Small intestine (tissue), 16 donors: Measurements from ENCODE around the gene WRNIP1. TPM values are rescaled to one million over a fixed set of nuclear protein-coding genes. Genes with fewer than 3 reads are reported as not detected.

Source experiments
- DNase-seq, 2 donors: peaks; one replicate each; pipeline versions ENCODE4 v3.0.0 to v3.0.0-alpha.2; 2013
- FAIRE-seq: peaks from 2 replicates; lab custom pipeline; 2012; peaks lifted over from hg19 to GRCh38; lab: Jason Lieb, UNC
- H3K27ac ChIP-seq, 3 donors: one replicate each; pipeline ENCODE4 v1.5.1; 2013; ENCODE audit warnings: low read length in 2 of 3, mild to moderate bottlenecking in 2 of 3, control low read depth in 1 of 3, inconsistent platforms in 1 of 3, low read depth in 1 of 3, moderate library complexity in 1 of 3
- H3K27me3 ChIP-seq, 3 donors: one replicate each; pipeline ENCODE4 v1.6.1; 2013; ENCODE audit warnings: low read length in 3 of 3, inconsistent platforms in 1 of 3; ENCODE audit not compliant: control insufficient read depth in 3 of 3, insufficient read depth in 3 of 3
- H3K36me3 ChIP-seq, 3 donors: one replicate each; pipeline ENCODE4 v1.6.1; 2013; ENCODE audit warnings: low read length in 3 of 3, inconsistent platforms in 1 of 3, low read depth in 1 of 3, mild to moderate bottlenecking in 1 of 3, moderate library complexity in 1 of 3; ENCODE audit not compliant: control insufficient read depth in 3 of 3, insufficient read depth in 2 of 3
- H3K4me1 ChIP-seq, 3 donors: one replicate each; pipeline ENCODE4 v1.6.1; 2013; ENCODE audit warnings: low read length in 2 of 3, inconsistent platforms in 1 of 3, low read depth in 1 of 3, mild to moderate bottlenecking in 1 of 3, moderate library complexity in 1 of 3; ENCODE audit not compliant: control insufficient read depth in 3 of 3, insufficient read depth in 2 of 3
- H3K4me3 ChIP-seq, 3 donors: one replicate each; pipeline ENCODE4 v1.5.1; 2013; ENCODE audit warnings: low read length in 3 of 3, control low read depth in 1 of 3, inconsistent platforms in 1 of 3, low read depth in 1 of 3, mild to moderate bottlenecking in 1 of 3, moderate library complexity in 1 of 3
- H3K9me3 ChIP-seq, 2 donors: one replicate each; pipeline ENCODE4 v1.6.1; 2013; ENCODE audit warnings: low read depth in 1 of 2, low read length in 1 of 2; ENCODE audit not compliant: control insufficient read depth in 2 of 2, insufficient read depth in 1 of 2
- WGBS, 3 donors: extraction: QIAGEN DNeasy Blood & Tissue Kit; methylation state at CpG; one replicate each; pipeline ENCODE4 v1.1.7; 2013; 5-methylcytosine and 5-hydroxymethylcytosine counted together
- long read RNA-seq, 10 donors: transcript quantifications; one replicate each; lab custom pipeline, GENCODE V29; 2026
- polyA plus RNA-seq, 4 donors: library from polyadenylated mRNA; stranded (reverse) in 3 of 4; unstranded in 1 of 4; fragments of 200-250 nt in 3 of 4; fragments of 120-200 nt in 1 of 4; gene quantifications; one replicate each; pipeline versions ENCODE4 v1.2.1 to v1.2.3, GENCODE V29; 2013
- donor health status: healthy with polysubstance abuse.
- donor health status: control.
- donor health status: control.
- donor health status: Bipolar disorder and iron deficiency.
- donor health status: healthy.

The WRNIP1 gene
- polyA plus RNA-seq: 10 to 100 TPM; 35.1 to 52.2 (median 43.6) TPM
- long read RNA-seq, donor 1, transcript WRNIP1-204 (7 exons, 2,670 nt): major isoform, 18 of 22 reads
- long read RNA-seq, donor 1, partial matches to known transcripts: 0 of 22 reads
- long read RNA-seq, donor 1, other reads (novel, unspliced or antisense): 0 of 22 reads
- long read RNA-seq, donor 2, partial matches to known transcripts: 0 of 3 reads
- long read RNA-seq, donor 2, other reads (novel, unspliced or antisense): 0 of 3 reads
- long read RNA-seq, donor 3, partial matches to known transcripts: 17 of 17 reads
- long read RNA-seq, donor 3, other reads (novel, unspliced or antisense): 0 of 17 reads
- long read RNA-seq, donor 4, partial matches to known transcripts: 0 of 1 reads
- long read RNA-seq, donor 4, other reads (novel, unspliced or antisense): 0 of 1 reads
- long read RNA-seq, donor 5, partial matches to known transcripts: 12 of 15 reads
- long read RNA-seq, donor 5, other reads (novel, unspliced or antisense): 0 of 15 reads
- long read RNA-seq, donor 6, transcript WRNIP1-204 (7 exons, 2,670 nt): major isoform, 5 of 13 reads
- long read RNA-seq, donor 6, partial matches to known transcripts: 6 of 13 reads
- long read RNA-seq, donor 6, other reads (novel, unspliced or antisense): 0 of 13 reads
- long read RNA-seq, donor 7, transcript WRNIP1-204 (7 exons, 2,670 nt): major isoform, 12 of 14 reads
- long read RNA-seq, donor 7, partial matches to known transcripts: 0 of 14 reads
- long read RNA-seq, donor 7, other reads (novel, unspliced or antisense): 0 of 14 reads
- long read RNA-seq, donor 8, partial matches to known transcripts: 0 of 2 reads
- long read RNA-seq, donor 8, other reads (novel, unspliced or antisense): 0 of 2 reads
- long read RNA-seq, donor 9, partial matches to known transcripts: 0 of 3 reads
- long read RNA-seq, donor 9, other reads (novel, unspliced or antisense): 0 of 3 reads
- long read RNA-seq, donor 10, transcript WRNIP1-204 (7 exons, 2,670 nt): major isoform, 9 of 12 reads
- long read RNA-seq, donor 10, partial matches to known transcripts: 0 of 12 reads
- long read RNA-seq, donor 10, other reads (novel, unspliced or antisense): 0 of 12 reads

- H3K27me3 ChIP-seq: no peaks in the 10 kb centered on the region
- FAIRE-seq (no peak), DNase-seq (peak; percentile 99)
- peak within 1 kb of the TSS; percentile 85 to 95 (median 93) for H3K27ac ChIP-seq
- H3K36me3 ChIP-seq: peaks cover 0 to 7% (median 0%) of the 10 kb centered on the region in 3 donors
- no peaks in the 10 kb centered on the region for H3K9me3 ChIP-seq
- WGBS, 3 donors: 0 to 1% (median 0%) methylated on average over 39 to 104 of the region's 104 CpGs
- peak within 1 kb of the TSS; percentile 89 to 99 (median 96) for H3K4me3 ChIP-seq
- peaks cover 4 to 18% (median 17%) of the 10 kb centered on the region in 3 donors for H3K4me1 ChIP-seq
These were observed at the start of gene WRNIP1 for GRCh38 chr6:2765166-2765895. WRNIP1 (plus strand) TSS chr6:2765393; CDS start chr6:2765623, 230 bp downstream.

- 8 to 45% (median 40%) methylated on average over 5 of the region's 5 CpGs for WGBS, 3 donors
- Histone ChIP-seq H3K4me3 (no peak overlapping the region), H3K27me3 (no peaks in the 10 kb centered on the region), H3K36me3 (no peaks in the 10 kb centered on the region), H3K4me1 (peaks cover 0 to 24% (median 2%) of the 10 kb centered on the region in 3 donors), H3K9me3 (no peaks in the 10 kb centered on the region), H3K27ac (peak overlapping the region in 1 of 3 donors; percentile 81)
- no peak for FAIRE-seq
- peak; percentile 82 to 88 for DNase-seq
These were observed 49.5 kb upstream of the WRNIP1 start for GRCh38 chr6:2715737-2716136.

GRCh38 chr6:2716936-2717700 is 48.1 kb upstream of the WRNIP1 start:
- DNase-seq (peak; percentile 73 to 80), FAIRE-seq (no peak)
- Histone ChIP-seq H3K4me3 (no peak overlapping the region), H3K36me3 (no peaks in the 10 kb centered on the region), H3K9me3 (no peaks in the 10 kb centered on the region), H3K27me3 (no peaks in the 10 kb centered on the region), H3K27ac (peak overlapping the region in 1 of 3 donors; percentile 81), H3K4me1 (peaks cover 0 to 24% (median 2%) of the 10 kb centered on the region in 3 donors)
- 29 to 65% (median 49%) methylated on average over 9 of the region's 9 CpGs for WGBS, 3 donors

GRCh38 chr6:2718334-2719092 is 46.7 kb upstream of the WRNIP1 start:
- DNase-seq: no peak
- FAIRE-seq: no peak
- H3K4me3 ChIP-seq: no peak overlapping the region
- no peak overlapping the region for H3K27ac ChIP-seq
- no peaks in the 10 kb centered on the region for H3K9me3 ChIP-seq
- no peaks in the 10 kb centered on the region for H3K36me3 ChIP-seq
- H3K27me3 ChIP-seq: no peaks in the 10 kb centered on the region
- WGBS, 3 donors: 63 to 72% (median 71%) methylated on average over 6 of the region's 6 CpGs
- H3K4me1 ChIP-seq: peaks cover 0 to 24% (median 2%) of the 10 kb centered on the region in 3 donors

- FAIRE-seq (no peak), DNase-seq (no peak)
- H3K4me1 ChIP-seq: peaks cover 0 to 24% (median 2%) of the 10 kb centered on the region in 3 donors
- H3K9me3 ChIP-seq: no peaks in the 10 kb centered on the region
- H3K36me3 ChIP-seq: no peaks in the 10 kb centered on the region
- H3K27ac ChIP-seq: no peak overlapping the region
- no peak overlapping the region for H3K4me3 ChIP-seq
- no peaks in the 10 kb centered on the region for H3K27me3 ChIP-seq
- 66 to 88% (median 71%) methylated on average over 2 of the region's 2 CpGs for WGBS, 3 donors
These were observed 46.1 kb upstream of the WRNIP1 start for GRCh38 chr6:2719093-2719455.

- H3K27ac ChIP-seq: no peak overlapping the region
- H3K27me3 ChIP-seq: no peaks in the 10 kb centered on the region
- H3K4me3 ChIP-seq: no peak overlapping the region
- FAIRE-seq (no peak), DNase-seq (no peak)
- WGBS, 3 donors: 89 to 92% (median 90%) methylated on average over 3 of the region's 3 CpGs
- H3K36me3 ChIP-seq: no peaks in the 10 kb centered on the region
- H3K4me1 ChIP-seq: peaks cover 0 to 13% (median 0%) of the 10 kb centered on the region in 3 donors
- no peaks in the 10 kb centered on the region for H3K9me3 ChIP-seq
These were observed 44.0 kb upstream of the WRNIP1 start for GRCh38 chr6:2721219-2721618.
